CD4-positive, alpha-beta T cell treated with Interleukin-15 for 4 hours (primary cell): ENCODE results near the gene RPS23.

Experiments
- DNase-seq: peaks from one replicate; pipeline ENCODE4 v3.0.0-alpha.2; 2020; ENCODE audit warnings: low spot score

RPS23 gene

DNA sequence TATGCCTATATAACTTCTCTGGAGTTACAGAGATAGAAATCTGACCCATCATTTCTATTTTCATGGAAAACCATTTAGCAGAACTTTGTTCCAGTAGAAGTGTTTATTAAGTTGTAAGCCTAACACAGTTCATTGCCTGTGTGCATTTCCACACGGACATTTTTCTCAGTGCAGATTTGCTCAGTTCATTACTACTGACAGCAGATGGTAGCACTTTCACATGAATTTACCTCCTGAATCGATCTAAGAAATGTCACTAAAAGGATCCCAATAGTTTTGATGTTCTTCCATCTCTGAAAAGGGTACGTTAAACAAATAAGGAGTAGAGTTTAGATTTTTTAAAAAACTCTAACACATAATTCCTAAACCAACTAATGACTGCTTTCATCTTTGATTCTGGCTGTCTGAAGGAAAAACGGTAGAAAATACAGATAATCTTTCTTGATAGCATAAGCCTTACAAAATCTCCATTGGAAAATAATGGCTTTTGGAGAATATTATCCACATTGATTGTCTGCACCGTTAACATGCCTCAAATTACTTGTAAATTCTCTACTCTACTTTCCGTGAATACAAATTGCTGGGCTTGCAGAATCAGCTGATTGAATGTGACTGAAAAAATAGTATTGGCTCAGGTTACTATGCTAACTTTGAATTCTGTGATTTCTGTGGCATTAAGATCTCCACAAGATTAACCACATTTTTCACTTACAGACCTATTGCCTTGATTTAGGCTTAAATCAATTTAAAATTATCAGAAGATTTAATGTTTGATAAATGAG is 33.1 kb downstream of the RPS23 start:
- DNase-seq: no peak

- no peak for DNase-seq
Measured at GRCh38 chr5:82244151-82244550, 34.0 kb downstream of the RPS23 start.

GRCh38 chr5:82234885-82235284 is 43.3 kb downstream of the RPS23 start:
- DNase-seq: no peak

GRCh38 chr5:82225525-82226172 is 52.5 kb downstream of the RPS23 start:
- DNase-seq: peak; percentile 73
